RPMI8226 (cell line): ENCODE results near the gene PRCC.

ENCODE experiments used
- DNase-seq: peaks from one replicate; pipeline ENCODE4 v3.0.0-alpha.2; 2015

PRCC gene

DNA sequence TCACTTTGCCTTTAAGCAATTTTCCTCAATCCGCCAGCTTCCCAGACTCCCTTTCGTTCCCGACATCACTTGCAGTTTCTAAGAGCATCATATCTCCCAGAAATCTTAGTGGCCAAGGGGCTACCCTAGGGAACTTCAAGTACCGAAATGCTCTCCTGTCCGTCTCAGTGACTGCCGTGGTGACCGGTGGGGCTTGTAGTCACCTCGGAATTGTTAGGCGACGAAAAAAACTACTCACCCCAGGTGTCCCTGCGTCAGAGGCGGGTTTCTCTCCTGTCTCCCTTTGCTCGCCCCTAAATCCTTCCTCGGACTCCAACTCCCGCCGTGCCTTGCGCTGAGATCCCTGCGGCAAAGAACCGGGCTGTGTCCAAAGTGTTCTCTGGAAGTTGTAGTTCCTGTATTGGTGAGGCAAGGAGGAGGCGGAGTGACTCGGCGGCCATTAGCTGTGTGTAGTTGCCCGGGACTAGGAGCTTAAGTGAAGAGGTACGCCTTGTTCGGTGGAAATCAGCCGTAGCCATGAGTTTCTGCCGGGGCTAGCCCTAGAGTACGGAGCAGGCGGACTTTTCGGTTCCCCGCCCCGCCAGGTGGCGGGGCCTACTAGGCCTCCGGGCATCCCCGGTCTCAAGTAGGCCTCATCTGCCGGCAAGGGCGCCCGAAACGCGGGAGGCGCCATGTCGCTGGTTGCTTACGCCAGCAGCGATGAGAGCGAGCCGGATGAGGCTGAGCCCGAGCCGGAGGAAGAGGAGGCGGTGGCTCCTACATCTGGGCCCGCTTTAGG, at the start of gene PRCC:
Gene PRCC (plus strand): TSS at position 435 of the 778 bp plus-strand sequence. CDS start 237 bp downstream, at position 672.
- peak; percentile 99 for DNase-seq

- DNase-seq: no peak
These were observed 46.2 kb upstream of the PRCC start for GRCh38 chr1:156721131-156721530.

- DNase-seq: no peak
These were observed 45.8 kb upstream of the PRCC start for GRCh38 chr1:156721535-156721934.

DNA sequence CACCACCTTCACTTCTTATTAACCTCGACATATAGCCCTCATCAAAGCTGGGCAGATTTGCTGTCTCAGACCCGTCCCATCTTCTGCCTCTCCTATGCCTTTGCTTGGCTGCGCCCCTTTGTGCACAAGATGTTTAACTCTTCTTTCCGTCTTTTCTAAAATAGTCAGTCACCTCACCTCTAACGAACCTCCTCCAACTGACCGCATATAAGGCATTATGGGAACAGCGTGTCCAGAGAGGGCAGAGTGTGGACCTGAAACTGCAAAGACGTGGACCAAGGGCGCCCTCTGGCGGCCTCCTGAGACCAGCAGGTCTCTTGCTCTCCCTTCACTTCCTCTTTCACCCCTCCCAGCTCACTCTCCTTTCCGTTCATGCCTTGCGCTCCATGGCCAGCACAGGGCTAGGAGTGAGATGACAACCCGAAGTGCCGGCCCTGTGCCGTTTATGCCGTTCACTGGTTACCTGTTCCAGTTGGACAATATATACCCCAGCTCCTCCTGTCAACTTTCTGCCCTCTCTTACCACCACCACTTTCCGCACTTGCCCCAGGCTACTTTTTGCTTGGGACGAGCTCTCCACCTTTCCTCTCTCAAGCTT, 41.6 kb upstream of the PRCC start:
- DNase-seq: peak; percentile 95

DNA sequence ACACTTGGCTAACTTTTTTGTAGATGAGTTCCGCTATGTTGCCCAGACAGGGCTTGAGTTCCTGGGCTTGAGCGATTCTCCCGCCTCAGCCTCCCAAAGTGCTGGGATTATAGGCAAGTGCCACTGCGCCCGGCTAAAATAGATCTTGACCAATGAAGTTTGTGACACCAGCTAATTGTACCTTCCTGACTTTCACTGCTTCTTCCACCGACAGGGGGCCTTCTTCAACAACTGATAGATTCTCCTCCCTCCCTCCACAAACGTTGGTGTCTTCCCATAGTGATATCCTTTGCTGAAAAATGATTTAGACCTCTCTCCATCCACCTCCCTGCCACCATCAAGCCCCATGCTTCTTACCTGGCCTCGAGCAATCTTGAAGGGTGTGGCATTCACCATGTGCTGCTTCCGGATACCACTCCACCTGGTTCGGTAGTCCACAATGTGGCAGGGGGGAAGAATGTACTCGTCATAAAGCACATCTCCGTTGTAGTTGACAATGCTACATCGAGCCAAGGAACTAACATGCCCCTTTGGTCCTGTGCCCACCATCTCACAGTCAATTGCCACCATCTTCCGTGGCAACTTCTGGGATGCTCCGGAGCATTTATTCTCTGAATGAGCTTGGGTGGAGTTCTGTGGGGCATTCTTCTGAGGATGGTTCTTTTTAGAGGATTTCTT, 40.6 kb upstream of the PRCC start:
- peak; percentile 83 for DNase-seq

- DNase-seq: no peak
These were observed 39.8 kb upstream of the PRCC start for GRCh38 chr1:156727492-156727891.

GRCh38 chr1:156727926-156728598, 39.3 kb upstream of the PRCC start, which contains the start of gene METTL25B:
Gene METTL25B, plus strand, starts transcription at chr1:156728469. Its CDS starts 636 bp downstream, at chr1:156729105.
- DNase-seq: peak; percentile 94

DNA sequence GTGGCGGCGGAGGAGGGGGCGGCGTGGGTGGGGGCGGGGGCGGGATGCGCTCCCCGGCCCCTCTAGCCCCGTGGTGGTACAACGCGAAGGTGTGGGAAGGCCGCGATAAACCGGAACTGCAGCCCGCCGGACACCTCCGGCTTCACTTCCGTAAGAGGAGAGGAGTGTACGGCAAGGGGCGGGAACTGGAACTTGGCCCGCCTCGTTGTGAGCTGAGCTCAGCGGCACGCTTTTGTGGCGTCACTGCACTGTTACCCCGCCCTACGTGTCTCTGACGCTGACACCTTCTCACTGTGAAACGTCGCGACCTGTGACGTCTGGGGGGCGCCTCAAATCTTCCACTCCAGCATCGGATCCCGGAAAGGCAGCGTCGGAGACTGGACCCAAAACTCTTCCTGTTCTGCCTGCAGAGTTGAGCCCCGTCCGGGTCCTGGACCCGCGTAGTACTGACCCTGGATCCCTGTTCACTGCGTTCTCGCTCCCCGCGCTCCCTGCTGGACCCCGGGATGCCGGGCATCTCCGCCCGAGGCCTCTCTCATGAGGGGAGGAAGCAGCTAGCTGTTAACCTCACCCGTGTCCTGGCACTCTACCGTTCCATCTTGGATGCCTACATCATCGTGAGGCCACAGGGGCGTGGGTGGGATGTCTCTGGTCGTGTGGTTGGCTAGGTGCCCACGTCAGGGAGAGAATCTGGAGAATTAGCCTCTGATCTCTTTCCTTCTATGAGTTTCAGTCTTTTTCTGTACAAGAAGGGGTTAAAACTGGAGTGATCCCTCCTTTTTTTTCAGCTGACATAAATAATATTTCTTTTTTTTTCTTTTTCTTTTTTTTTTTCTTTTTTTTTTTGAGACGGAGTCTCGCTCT, 38.5 kb upstream of the PRCC start, which contains the start of gene ISG20L2:
Gene ISG20L2 (minus strand): TSS at position 168 of the 864 bp plus-strand sequence. CDS start 1,114 bp downstream, outside the sequence.
- DNase-seq: peak; percentile 99

- no peak for DNase-seq
These were observed 33.2 kb upstream of the PRCC start for GRCh38 chr1:156733989-156734584.

DNA sequence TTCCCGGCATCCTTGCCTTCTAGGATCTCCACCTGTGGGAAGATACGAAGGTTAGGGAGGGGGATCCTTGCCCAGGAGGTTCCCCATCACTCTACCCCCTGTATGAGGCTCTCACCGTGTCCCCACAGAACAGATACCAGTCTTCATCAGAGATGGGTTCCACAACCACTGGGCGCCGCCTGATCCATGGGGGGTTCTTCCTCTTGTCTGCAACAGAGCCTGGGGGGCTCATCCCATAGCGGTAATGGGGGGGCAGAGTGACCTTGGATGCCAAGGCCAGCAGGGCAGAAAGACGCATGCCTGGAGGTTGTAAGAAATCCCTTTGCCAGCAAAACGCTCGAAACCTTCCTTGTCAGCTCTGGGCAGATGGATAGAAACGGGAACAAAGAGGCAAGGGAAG, 28.9 kb upstream of the PRCC start:
- no peak for DNase-seq

GRCh38 chr1:156738916-156739315, 28.4 kb upstream of the PRCC start:
- DNase-seq: no peak

GRCh38 chr1:156740237-156740740, 27.0 kb upstream of the PRCC start:
- DNase-seq: peak; percentile 57

- DNase-seq: peak; percentile 100
These were observed 26.4 kb upstream of the PRCC start, which contains the start of gene MRPL24 for GRCh38 chr1:156740741-156741480. Gene MRPL24, minus strand, starts transcription at chr1:156741088. Its CDS starts 2,384 bp downstream, at chr1:156738704.

DNA sequence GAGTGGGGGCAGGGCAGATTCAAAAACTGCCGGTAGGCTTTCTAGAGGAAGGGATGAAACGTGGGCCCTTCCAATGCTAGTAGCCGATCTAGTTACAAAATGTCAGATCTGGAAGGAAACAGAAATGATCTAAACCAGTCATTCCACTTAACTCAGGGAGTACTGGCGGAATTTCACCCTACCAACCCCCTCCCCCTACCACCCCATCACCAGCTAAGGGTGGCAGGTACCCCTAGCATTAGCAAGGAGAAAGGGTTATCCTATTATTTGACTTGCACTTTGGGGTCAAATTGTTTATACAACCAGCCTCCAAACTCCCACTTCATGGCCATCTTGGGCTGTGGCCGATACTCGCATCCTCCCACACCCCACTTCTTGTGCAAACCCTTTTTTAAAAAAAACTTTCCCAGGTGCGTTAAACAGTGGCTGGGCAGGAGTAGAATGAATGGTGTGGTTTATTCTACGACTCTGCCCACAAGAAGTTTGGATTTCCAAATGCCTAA, 25.8 kb upstream of the PRCC start:
- DNase-seq: no peak

DNA sequence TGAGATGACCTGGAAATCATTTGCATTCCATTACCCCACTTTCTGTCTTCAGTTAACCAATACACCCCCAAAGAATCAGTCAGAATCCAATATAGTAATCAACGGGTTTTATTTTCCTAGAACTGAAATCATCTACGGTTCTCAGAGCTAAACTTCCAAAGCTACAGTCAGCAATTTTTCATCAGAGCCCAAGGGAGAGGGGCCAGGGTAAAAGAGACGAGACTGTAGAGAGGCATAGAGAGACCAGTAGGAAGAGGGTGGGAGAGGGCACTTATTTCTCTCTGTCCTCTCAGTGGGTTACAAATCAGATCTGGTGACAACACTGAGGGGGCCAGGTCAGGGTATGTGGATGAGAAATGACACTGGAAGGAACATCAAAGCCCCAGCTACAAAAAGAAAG, 25.3 kb upstream of the PRCC start:
- DNase-seq: no peak

- no peak for DNase-seq
These were observed 24.5 kb upstream of the PRCC start for GRCh38 chr1:156742801-156743200.

DNA sequence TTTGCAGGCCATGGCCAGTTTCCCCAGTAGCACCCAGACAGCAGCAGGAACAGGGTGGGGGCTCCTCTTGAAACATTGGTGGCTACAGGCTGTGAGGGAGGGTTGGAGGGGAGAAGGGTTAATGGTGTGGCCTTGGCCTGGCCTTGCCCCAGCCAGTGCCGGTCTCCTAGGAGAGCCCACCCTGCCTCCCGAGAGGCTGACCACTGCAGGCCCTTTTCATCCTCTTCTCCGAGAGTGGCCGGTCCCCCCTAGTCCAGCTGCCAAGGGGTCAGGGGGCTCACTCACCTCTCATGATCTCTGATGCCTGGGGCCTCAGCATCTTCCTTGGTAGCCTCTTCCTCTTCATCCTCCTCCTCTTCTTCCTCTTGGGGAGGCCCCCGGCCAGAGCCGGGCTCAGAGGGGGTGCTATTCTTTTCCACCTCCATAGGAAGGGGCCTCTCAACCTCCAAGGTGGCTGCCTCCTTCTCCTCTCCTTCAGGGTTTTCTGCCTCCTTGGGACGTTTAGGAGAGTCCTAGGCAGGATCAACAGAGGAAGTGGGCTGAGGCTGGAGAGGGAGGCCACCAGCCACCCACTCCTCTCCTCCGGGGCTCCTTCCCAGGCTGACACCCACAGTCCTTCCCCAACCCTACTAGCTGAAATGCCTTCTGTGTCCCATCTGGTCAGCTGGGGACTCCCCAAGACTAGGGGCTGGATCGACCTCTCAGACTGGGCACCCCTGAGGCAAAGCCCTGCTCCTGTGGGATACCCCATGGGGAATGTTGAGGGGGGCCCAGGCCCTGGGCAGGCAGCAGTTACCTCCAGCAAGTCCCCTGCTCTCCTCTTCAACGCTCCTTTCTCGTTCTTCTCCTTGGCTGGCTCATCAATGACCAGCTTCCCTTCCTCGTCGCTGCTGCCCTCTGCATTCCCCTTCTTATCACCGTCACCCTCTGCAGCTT, 23.7 kb upstream of the PRCC start:
- no peak for DNase-seq

DNA sequence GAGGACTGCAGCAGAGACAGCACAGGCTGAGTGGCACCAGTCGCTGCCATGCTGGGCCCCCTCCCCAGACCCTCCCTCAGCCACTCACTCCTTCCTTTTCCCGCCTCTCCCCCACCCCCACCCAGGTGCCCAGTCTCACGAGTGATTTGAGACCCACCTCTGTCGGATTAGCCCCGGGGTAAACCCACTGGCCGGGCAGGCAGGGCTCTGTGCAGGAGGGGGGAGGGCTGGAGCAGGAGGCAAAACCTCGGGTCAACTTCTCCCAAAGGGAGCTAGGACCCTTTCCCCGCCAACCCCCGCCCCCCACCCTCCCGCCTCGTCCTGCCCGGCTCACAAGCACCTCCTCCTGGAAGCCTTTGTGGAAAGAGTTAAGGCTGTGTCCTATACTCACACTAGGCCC, 23.0 kb upstream of the PRCC start:
- DNase-seq: no peak

DNA sequence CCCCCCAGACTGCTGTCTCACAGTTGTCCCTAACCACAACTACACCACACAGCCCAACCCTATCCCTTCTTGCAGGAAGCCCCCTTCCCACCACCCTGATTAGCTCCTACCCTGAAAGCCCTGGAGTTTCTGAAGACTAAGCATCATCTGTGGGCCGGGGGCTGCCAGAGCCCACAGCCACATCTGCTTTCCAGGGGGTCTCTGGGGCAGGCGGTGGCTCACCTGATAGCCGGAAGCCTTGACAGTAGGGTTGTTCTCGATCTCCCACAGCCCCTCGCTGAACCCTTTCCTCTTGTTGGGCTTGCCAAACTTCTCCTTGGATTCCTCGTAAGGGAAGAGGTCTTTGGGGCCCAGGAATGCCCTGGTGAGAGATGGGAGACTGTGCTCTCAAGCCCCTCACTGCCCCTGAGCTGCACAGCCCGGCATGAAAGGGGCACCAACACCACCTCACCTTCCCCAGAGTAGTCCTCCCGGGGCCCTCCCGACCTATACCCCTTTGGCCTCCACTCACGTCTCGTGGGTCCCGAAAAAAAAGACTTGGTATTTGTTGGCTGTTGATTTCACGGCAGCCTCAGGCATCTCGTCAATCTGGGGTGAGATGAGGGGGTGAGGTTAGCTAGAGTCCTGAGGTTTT, 22.4 kb upstream of the PRCC start:
- no peak for DNase-seq
